HepG2 (cell line): ENCODE data around the gene PFN1. TPM values are rescaled to one million over a fixed set of nuclear protein-coding genes. Genes with fewer than 3 reads are reported as not detected.

Experiments
- BCL6 ChIP-seq: IDR thresholded peaks from 2 replicates; pipeline ENCODE4 v1.6.1; 2016; ENCODE audit warnings: missing genetic modification reagents, missing compliant biosample characterization
- DMAP1 ChIP-seq: IDR thresholded peaks from 2 replicates; pipeline ENCODE4 v1.6.1; 2016
- GTF3A ChIP-seq: sonication (generic); formaldehyde crosslinking; conservative IDR thresholded peaks from 2 replicates; pipeline ENCODE4 v1.4.0; 2020; ENCODE audit warnings: mild to moderate bottlenecking, missing genetic modification reagents
- MAZ ChIP-seq, 2 experiments: sonication (generic) in 1 of 2; formaldehyde crosslinking in 1 of 2; IDR thresholded peaks; 2 replicates each; pipeline versions ENCODE4 v1.5.0 to v1.6.1; 2012 to 2020; ENCODE audit warnings: low read depth in 2 of 2, mild to moderate bottlenecking in 2 of 2, borderline replicate concordance in 1 of 2, improper control_type of control experiment in 1 of 2, low read length in 1 of 2, missing genetic modification reagents in 1 of 2, moderate library complexity in 1 of 2
- SP4 ChIP-seq: sonication (generic); formaldehyde crosslinking; IDR thresholded peaks from 2 replicates; pipeline ENCODE4 v1.8.1; 2023; ENCODE audit warnings: mild to moderate bottlenecking, missing genetic modification reagents
- ZFP36L1 ChIP-seq: sonication (generic); formaldehyde crosslinking; IDR thresholded peaks from 2 replicates; pipeline ENCODE4 v1.8.0; 2022; ENCODE audit warnings: mild to moderate bottlenecking, missing genetic modification reagents, moderate library complexity
- polyA plus RNA-seq, 8 experiments: library from polyadenylated mRNA; depleted of rRNA in 3 of 8; stranded (reverse) in 7 of 8; unstranded in 1 of 8; fragments of >200 nt; fragmentation: Illumina TruSeq in 4 of 8; extraction: Trizol in 4 of 8; gene quantifications; 2 replicates each; pipeline versions ENCODE4 v1.2.1 to v1.2.3, GENCODE V29; 2011 to 2016; ENCODE audit warnings: low read depth in 4 of 8, missing spikeins in 1 of 8, mixed read lengths in 1 of 8; ENCODE audit not compliant: insufficient read depth in 1 of 8
- total RNA-seq, 5 experiments: library from RNA; depleted of rRNA; stranded (reverse); fragments of >200 nt; fragmentation: Illumina TruSeq; extraction: Trizol; gene quantifications; 2 replicates each; pipeline ENCODE4 v1.2.3, GENCODE V29; 2016; ENCODE audit warnings: low read depth in 1 of 5
- TF ChIP-seq, protein P1 (sequence below), 2 experiments: sonication (generic) in 1 of 2; formaldehyde crosslinking in 1 of 2; IDR thresholded peaks; 2 replicates each; pipeline versions ENCODE4 v1.4.0 to v1.6.1; 2018 to 2020; ENCODE audit warnings: missing genetic modification reagents in 2 of 2, borderline replicate concordance in 1 of 2, low read depth in 1 of 2, mild to moderate bottlenecking in 1 of 2, missing biosample characterization in 1 of 2
- TF ChIP-seq, protein P2 (sequence below): sonication (generic); formaldehyde crosslinking; IDR thresholded peaks from 2 replicates; pipeline ENCODE4 v1.9.0; 2021; ENCODE audit warnings: missing genetic modification reagents, borderline replicate concordance
- TF ChIP-seq, protein P3 (sequence below): sonication (generic); formaldehyde crosslinking; IDR thresholded peaks from 2 replicates; pipeline ENCODE4 v1.4.0; 2020; ENCODE audit warnings: missing genetic modification reagents, low read depth, mild to moderate bottlenecking, borderline replicate concordance
- TF ChIP-seq, protein P4 (sequence below): sonication (generic); formaldehyde crosslinking; IDR thresholded peaks from 2 replicates; pipeline ENCODE4 v1.8.1; 2023; ENCODE audit warnings: missing genetic modification reagents, mild to moderate bottlenecking, borderline replicate concordance
- TF ChIP-seq, protein P5 (sequence below): sonication (generic); formaldehyde crosslinking; conservative IDR thresholded peaks from 2 replicates; pipeline ENCODE4 v1.4.0; 2020; ENCODE audit warnings: mild to moderate bottlenecking, missing genetic modification reagents, moderate library complexity
- TF ChIP-seq, protein P6 (sequence below): sonication (generic); formaldehyde crosslinking; IDR thresholded peaks from 2 replicates; pipeline ENCODE4; 2020; ENCODE audit warnings: missing genetic modification reagents, mild to moderate bottlenecking, borderline replicate concordance

The PFN1 gene
- total and polyA plus RNA-seq, 2 of the 13 experiments (the other 11 are each of a cell fraction or from before 2014, with no cell fraction given), result 494 to 613 TPM

DNA sequence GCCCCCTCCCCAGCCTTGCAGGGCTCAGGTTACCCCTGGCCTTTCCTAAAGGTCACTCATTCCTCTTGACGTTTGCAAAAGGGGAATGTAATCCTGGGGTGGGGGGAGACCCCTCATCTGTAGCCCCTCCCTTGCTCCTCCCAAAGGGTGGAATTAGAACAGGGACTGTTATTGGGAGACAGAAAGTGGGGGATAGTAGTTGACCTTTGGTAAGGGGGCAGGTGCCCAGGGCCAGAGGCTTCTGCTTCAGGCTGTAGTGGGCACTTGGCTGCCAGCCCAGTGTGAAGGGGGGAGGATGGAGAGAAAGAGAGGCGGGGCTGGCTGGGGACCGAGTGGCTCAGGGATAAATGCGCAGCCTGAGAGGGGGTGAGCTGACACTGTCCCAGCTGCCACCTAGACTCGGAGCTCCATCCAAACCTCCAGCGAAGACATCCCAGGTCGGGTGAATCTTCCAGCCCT, 2.4 kb upstream of the PFN1 start, which contains the start of gene ENO3 (continued):
- TF ChIP-seq, protein P1, sequence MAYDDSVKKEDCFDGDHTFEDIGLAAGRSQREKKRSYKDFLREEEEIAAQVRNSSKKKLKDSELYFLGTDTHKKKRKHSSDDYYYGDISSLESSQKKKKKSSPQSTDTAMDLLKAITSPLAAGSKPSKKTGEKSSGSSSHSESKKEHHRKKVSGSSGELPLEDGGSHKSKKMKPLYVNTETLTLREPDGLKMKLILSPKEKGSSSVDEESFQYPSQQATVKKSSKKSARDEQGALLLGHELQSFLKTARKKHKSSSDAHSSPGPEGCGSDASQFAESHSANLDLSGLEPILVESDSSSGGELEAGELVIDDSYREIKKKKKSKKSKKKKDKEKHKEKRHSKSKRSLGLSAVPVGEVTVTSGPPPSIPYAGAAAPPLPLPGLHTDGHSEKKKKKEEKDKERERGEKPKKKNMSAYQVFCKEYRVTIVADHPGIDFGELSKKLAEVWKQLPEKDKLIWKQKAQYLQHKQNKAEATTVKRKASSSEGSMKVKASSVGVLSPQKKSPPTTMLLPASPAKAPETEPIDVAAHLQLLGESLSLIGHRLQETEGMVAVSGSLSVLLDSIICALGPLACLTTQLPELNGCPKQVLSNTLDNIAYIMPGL (CRISPR knock-in tag; IDR thresholded peaks at IDR 0.05; ENCODE audit: borderline replicate concordance in 1 of 2, low read depth in 1 of 2), result peak in 1 of 2 experiments; percentile 25; a peak in 1 of 4 replicates
- TF ChIP-seq BCL6 (CRISPR knock-in tag) (peak; percentile 44; the same call in 1 of the 2 replicates), ZFP36L1 (no peak), GTF3A (CRISPR knock-in tag) (no peak), SP4 (CRISPR knock-in tag) (peak; percentile 47; the same call in 1 of the 2 replicates), MAZ (IDR thresholded peaks at IDR 0.05; ENCODE audit: borderline replicate concordance, low read depth, low read length) (peak; percentile 37; the same call in 1 of the 2 replicates), MAZ (CRISPR knock-in tag; IDR thresholded peaks at IDR 0.05; ENCODE audit: low read depth) (no peak; the same call in 1 of the 2 replicates), DMAP1 (CRISPR knock-in tag) (no peak)
- TF ChIP-seq, protein P2, sequence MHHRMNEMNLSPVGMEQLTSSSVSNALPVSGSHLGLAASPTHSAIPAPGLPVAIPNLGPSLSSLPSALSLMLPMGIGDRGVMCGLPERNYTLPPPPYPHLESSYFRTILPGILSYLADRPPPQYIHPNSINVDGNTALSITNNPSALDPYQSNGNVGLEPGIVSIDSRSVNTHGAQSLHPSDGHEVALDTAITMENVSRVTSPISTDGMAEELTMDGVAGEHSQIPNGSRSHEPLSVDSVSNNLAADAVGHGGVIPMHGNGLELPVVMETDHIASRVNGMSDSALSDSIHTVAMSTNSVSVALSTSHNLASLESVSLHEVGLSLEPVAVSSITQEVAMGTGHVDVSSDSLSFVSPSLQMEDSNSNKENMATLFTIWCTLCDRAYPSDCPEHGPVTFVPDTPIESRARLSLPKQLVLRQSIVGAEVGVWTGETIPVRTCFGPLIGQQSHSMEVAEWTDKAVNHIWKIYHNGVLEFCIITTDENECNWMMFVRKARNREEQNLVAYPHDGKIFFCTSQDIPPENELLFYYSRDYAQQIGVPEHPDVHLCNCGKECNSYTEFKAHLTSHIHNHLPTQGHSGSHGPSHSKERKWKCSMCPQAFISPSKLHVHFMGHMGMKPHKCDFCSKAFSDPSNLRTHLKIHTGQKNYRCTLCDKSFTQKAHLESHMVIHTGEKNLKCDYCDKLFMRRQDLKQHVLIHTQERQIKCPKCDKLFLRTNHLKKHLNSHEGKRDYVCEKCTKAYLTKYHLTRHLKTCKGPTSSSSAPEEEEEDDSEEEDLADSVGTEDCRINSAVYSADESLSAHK (CRISPR knock-in tag), result no peak
- TF ChIP-seq, protein P3, sequence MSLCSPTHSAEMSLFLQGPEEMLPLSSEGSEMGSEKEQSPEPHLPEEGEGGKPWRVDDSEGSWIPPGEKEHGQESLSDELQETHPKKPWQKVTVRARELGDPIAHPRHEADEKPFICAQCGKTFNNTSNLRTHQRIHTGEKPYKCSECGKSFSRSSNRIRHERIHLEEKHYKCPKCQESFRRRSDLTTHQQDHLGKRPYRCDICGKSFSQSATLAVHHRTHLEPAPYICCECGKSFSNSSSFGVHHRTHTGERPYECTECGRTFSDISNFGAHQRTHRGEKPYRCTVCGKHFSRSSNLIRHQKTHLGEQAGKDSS, result no peak
- TF ChIP-seq, protein P4, sequence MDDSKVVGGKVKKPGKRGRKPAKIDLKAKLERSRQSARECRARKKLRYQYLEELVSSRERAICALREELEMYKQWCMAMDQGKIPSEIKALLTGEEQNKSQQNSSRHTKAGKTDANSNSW (CRISPR knock-in tag), result no peak
- TF ChIP-seq, protein P5, sequence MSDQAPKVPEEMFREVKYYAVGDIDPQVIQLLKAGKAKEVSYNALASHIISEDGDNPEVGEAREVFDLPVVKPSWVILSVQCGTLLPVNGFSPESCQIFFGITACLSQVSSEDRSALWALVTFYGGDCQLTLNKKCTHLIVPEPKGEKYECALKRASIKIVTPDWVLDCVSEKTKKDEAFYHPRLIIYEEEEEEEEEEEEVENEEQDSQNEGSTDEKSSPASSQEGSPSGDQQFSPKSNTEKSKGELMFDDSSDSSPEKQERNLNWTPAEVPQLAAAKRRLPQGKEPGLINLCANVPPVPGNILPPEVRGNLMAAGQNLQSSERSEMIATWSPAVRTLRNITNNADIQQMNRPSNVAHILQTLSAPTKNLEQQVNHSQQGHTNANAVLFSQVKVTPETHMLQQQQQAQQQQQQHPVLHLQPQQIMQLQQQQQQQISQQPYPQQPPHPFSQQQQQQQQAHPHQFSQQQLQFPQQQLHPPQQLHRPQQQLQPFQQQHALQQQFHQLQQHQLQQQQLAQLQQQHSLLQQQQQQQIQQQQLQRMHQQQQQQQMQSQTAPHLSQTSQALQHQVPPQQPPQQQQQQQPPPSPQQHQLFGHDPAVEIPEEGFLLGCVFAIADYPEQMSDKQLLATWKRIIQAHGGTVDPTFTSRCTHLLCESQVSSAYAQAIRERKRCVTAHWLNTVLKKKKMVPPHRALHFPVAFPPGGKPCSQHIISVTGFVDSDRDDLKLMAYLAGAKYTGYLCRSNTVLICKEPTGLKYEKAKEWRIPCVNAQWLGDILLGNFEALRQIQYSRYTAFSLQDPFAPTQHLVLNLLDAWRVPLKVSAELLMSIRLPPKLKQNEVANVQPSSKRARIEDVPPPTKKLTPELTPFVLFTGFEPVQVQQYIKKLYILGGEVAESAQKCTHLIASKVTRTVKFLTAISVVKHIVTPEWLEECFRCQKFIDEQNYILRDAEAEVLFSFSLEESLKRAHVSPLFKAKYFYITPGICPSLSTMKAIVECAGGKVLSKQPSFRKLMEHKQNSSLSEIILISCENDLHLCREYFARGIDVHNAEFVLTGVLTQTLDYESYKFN (CRISPR knock-in tag), result peak; percentile 78
- TF ChIP-seq, protein P6, sequence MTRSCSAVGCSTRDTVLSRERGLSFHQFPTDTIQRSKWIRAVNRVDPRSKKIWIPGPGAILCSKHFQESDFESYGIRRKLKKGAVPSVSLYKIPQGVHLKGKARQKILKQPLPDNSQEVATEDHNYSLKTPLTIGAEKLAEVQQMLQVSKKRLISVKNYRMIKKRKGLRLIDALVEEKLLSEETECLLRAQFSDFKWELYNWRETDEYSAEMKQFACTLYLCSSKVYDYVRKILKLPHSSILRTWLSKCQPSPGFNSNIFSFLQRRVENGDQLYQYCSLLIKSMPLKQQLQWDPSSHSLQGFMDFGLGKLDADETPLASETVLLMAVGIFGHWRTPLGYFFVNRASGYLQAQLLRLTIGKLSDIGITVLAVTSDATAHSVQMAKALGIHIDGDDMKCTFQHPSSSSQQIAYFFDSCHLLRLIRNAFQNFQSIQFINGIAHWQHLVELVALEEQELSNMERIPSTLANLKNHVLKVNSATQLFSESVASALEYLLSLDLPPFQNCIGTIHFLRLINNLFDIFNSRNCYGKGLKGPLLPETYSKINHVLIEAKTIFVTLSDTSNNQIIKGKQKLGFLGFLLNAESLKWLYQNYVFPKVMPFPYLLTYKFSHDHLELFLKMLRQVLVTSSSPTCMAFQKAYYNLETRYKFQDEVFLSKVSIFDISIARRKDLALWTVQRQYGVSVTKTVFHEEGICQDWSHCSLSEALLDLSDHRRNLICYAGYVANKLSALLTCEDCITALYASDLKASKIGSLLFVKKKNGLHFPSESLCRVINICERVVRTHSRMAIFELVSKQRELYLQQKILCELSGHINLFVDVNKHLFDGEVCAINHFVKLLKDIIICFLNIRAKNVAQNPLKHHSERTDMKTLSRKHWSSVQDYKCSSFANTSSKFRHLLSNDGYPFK (CRISPR knock-in tag), result peak; percentile 67; the same call in 1 of the 2 replicates
